Daoy (cell line): Measurements from ENCODE around the gene DENND6B. TPM values are rescaled to one million over a fixed set of nuclear protein-coding genes. Genes with fewer than 3 reads are reported as not detected.
A peak's percentile ranks its signal among the peaks of the same experiment; 100 is the strongest.
"Not testable (repeated sequence)": the region's sequence is repeated elsewhere in the genome, so short reads cannot be mapped to it uniquely, and the experiment has no call there.

ENCODE experiments used
- DNase-seq: peaks from one replicate; pipeline ENCODE4 v3.0.0-alpha.2; 2015; ENCODE audit warnings: low read depth
- total RNA-seq: library from RNA; depleted of rRNA; stranded (reverse); fragments of >200 nt; shearing (Covaris generic); gene quantifications from 2 replicates; pipeline ENCODE4 v1.2.3, GENCODE V29; 2014; rRNA removed

Gene DENND6B, protein sequence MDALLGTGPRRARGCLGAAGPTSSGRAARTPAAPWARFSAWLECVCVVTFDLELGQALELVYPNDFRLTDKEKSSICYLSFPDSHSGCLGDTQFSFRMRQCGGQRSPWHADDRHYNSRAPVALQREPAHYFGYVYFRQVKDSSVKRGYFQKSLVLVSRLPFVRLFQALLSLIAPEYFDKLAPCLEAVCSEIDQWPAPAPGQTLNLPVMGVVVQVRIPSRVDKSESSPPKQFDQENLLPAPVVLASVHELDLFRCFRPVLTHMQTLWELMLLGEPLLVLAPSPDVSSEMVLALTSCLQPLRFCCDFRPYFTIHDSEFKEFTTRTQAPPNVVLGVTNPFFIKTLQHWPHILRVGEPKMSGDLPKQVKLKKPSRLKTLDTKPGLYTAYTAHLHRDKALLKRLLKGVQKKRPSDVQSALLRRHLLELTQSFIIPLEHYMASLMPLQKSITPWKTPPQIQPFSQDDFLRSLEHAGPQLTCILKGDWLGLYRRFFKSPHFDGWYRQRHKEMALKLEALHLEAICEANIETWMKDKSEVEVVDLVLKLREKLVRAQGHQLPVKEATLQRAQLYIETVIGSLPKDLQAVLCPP
- total RNA-seq = 0.09 and 1.3 TPM in 2 replicates

- peak; percentile 86 for DNase-seq
Measured at GRCh38 chr22:50326956-50327710, at the start of gene DENND6B. DENND6B (minus strand) TSS chr22:50327012; CDS start chr22:50326988, 24 bp downstream.

DNA sequence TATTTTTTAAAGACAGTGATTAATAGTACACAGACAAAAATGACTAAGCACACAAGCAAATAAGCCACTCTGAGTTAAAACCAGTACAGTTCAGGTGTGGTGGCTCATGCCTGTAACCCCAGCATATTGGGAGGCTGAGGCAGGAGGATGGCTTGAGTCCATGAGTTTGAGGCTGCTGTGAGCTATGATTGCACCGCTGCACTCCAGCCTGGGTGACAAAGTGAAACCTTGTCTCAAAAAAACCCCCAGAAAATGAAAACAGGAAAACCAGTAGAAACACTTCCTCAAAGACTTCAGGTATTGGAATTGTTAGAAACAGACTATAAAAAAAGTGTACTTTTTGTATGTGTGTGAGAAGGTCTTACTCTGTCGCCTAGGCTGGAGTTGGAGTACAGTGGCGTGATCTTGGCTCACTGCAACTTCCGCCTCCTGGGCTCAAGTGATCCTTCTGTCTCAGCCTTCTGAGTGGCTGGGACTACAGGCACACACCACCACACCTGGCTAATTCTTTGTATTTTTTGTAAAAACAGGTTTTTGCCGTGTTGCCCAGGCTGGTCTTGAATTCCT lies 49.4 kb upstream of the DENND6B start:
- DNase-seq = no peak

- DNase-seq = no peak
Measured at GRCh38 chr22:50371101-50371648, 44.4 kb upstream of the DENND6B start.

GRCh38 chr22:50367778-50368500 lies 41.1 kb upstream of the DENND6B start:
- DNase-seq = no peak

- not testable (repeated sequence) for DNase-seq
Measured at GRCh38 chr22:50363803-50364194, 37.0 kb upstream of the DENND6B start.

DNA sequence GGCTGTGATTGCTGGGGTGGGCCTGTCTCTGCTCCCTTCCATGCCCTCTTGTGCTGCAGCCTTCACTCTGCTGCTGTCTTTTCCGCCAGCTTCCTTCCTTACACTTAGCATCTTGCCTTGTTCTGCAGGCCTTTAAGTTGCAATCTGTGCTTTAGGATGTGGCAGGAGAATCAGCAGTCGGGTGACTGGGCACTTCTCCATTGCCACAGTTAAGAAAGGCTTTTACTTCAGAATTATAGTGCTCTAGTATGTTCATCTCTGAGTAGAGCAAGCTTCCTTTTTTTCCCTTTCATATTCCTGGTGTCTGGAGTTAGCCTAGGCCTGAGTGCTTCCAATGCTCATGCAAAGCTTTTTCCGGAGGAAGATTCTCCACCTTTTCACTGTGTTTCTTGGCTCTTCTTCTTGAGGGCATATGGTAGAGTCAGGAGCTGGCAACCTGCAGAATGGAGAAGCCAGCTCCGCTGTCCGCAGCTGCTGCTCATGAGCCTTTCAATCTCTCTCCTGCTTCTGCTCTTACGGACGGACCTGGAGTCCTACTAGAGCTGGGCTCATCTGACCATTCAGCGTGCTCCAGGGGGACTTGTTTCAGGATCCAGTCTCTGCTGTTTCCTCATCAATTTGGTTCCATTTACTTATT lies 36.5 kb upstream of the DENND6B start:
- DNase-seq = no peak

- no peak for DNase-seq
Measured at GRCh38 chr22:50361688-50362087, 34.9 kb upstream of the DENND6B start.

- DNase-seq = no peak
Measured at GRCh38 chr22:50361222-50361621, 34.4 kb upstream of the DENND6B start.

- no peak for DNase-seq
Measured at GRCh38 chr22:50360578-50360977, 33.8 kb upstream of the DENND6B start.

DNA sequence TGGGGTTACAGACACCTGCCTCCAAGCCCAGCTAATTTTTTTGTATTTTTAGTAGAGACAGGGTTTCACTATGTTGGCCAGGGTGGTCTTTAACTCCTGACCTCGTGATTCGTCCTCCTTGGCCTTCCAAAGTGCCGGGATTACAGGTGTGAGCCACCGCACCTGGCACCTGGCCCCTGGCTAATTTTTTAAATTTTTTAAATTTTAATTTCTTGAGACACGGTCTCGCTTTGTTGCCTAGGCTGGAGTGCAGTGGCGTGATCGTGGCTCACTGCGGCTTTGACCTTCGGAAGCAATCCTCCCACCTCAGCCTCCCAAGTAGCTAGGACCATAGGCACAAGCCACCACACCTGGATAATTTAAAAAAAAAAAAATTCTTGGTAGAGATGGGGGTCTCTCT lies 30.9 kb upstream of the DENND6B start:
- no peak for DNase-seq

GRCh38 chr22:50357222-50357621 lies 30.4 kb upstream of the DENND6B start:
- DNase-seq = no peak

- DNase-seq = no peak
Measured at GRCh38 chr22:50356186-50356585, 29.4 kb upstream of the DENND6B start.

DNA sequence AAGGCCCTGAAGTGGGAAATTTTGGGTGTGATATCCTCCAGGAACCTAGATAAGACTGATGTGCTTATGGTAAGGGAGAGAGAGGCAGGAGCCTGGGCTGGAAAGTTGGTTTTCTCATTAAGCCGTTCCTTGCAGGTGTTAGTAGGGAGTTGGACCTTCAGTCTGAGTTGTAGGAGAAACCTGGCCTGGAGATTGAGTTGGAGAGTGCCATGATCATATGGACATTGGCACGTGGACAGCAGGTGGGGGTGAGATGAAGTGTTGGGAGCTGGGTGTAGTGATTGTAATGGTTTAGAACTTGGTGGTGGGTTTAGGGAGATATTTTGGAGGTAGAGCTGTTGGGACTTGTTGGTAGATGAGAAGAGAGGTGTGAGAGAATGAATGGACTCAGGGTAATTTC lies 21.2 kb upstream of the DENND6B start:
- no peak for DNase-seq

- no peak for DNase-seq
Measured at GRCh38 chr22:50347157-50347556, 20.3 kb upstream of the DENND6B start.

DNA sequence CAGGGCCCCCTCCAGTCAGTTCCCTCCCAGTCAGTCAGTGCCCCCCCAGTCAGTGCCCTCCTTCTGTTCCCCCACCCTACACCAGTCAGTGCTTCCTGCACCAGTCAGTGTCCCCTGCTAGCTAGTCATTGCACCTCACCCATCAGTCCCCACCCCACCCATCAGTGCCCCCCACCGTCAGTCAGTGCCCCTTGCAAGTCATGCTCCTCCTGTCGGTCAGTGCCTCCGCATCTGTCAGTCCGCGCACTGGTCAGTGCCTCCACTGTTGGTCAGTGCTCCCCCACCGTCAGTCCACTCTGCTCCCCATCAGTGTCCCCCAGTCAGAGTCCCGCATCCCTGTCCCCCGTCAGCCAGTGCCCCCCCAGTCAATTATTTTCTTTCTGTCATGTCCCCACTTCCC lies 19.7 kb upstream of the DENND6B start:
- DNase-seq = no peak

DNA sequence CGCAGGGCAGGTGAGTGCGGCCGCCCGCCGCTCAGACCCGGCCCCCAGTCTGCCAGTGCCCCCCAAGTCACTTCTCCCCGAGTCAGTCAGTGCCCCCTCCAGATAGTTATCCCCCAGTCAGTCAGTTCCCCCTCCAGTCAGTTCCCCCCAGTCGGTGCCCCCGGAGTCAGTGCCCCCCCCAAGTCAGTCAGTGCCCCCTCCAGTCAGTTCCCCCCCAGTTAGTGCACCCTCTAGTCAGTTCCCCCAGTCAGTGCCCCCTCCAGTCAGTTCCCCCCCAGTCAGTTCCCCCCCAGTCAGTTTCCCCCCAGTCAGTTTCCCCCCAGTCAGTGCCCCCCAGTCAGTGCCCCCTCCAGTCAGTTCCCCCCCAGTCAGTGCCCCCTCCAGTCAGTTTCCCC lies 16.7 kb upstream of the DENND6B start:
- no peak for DNase-seq

DNA sequence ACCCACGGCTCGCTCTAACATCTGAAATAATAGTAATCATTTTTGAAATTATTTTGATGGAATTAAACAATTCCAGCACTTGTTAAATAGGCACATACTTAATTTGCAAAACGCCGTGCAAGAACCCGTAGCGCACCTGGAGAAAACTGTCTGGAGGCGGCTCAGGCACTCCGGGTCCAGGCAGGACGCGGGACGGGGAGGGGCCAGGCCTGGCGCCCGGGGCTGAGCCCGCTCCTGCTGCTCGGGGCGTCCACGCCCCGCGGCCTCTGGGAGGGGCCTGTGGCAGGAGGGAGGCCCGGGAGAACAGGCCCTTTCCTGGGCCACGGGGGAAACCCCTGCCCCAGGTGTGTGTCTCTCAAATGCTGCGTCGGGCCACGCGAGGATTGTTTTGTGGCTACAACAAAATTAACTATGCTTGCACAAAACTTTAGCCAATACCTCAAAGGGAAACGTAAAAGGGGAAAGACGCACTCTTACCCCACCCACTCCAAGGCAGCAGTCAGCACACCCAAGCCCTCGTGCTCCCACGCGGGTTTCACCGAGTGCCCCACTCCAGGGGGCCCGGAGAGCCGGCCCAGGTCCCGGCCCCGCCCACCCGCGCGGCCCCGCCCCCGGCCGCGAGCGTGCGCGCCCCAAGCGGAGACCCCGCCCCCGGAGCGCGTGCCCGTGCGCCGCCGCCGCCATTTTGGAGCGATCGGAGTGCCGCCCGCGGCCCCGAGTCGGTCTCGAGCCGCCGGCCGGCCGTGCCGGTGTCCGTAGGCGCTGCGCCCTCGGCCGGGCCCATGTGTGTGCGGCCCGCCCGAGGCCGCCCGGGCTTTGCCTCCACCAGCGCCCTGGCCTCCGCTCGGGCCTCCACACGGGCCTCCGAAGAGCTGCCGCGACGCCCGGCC lies 16.1 kb upstream of the DENND6B start, which contains the start of gene PPP6R2:
Gene PPP6R2, plus strand, starts transcription at position 677 of the 890 bp plus-strand sequence. CDS start 50,582 bp downstream, outside the sequence.
- peak; percentile 83 for DNase-seq

DNA sequence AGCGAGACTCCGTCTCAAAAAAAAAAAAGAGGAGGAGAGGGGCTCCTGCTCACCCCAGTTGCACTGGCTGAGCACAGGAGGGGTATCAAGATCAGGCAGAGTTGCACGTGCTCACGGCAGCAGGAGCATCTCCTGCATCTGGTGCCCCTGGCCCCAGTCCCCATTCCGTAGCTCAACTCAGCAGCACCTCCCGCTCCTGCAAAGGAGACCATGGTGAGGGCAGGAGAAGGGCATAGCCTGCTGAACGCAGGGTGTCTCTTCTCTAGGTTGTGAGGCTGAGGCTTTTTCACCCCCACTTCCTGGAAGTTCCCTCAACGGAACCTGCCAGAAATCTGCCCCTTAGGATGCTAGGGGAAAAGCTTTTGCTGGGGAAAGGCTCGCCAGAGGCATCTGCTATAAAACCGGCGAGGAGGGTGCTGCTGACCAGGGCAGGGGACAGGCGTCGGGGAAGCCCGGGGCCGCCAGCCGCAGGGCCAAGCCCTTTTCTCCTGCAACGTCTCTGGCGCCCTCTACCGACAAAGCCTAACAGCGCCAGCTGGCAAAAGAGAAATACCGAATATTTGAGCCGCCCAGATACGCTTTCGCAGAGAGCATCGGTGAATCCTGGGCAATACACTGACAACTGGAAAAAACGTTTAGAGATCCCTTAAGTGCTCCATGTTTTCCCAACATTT lies 15.3 kb upstream of the DENND6B start:
- peak; percentile 87 for DNase-seq
